ENCODE results near the gene CDH22.

DNA sequence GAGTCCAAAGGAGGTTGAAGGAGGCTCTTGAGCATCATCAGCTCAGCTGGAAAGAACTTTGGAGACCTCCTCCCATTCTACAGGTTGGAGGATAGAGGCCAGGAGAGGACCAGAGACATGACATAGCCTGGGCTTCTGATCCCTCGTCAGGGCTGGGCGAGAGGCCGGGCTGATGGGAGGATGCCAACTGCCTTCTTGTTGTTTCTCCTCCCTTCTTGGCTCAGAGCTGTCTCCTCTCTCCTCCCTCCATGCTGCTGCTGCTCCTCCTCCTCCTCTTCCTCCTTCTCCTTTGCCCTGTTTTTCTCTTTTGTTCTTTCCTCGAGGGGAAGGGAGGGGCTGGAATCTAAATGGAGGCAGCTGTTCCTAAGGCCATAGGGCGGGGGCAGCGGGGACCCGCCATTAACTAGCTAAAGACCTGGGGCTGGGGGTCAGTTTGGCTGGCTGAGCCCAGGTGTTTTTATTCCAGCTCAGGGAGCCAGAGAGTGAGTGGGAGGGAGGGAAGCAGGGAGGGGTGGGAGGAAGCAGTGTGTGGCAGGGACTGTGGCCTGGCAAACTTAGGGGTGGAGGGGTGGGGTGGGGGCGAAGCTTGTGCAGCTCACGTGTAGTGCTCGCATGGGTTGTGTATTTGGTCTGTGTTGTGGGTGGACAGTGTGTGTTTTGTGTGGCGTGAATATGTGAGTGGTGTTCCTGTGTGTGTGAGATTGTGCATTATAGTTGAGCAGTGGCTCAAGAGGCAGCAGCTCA lies 105.4 kb downstream of the CDH22 start:
- TF ChIP-seq BHLHE40 (IDR thresholded peaks at IDR 0.05; ENCODE audit: borderline replicate concordance) (no peak), SP1 (IDR thresholded peaks at IDR 0.05) (no peak), ARNT (IDR thresholded peaks at IDR 0.05) (no peak), FOXK2 (IDR thresholded peaks at IDR 0.05) (no peak), FOXA1 (IDR thresholded peaks at IDR 0.05) (no peak), FOXM1 (IDR thresholded peaks at IDR 0.05; ENCODE audit: borderline replicate concordance) (no peak), LEF1 (IDR thresholded peaks at IDR 0.05; ENCODE audit: borderline replicate concordance) (no peak)
